K562 (cell line): ENCODE measurements around the gene HSD17B1. TPM values are rescaled to one million over a fixed set of nuclear protein-coding genes. Genes with fewer than 3 reads are reported as not detected.

Experiments used
- BMI1 ChIP-seq: fragments of 150-350 bp; IDR thresholded peaks from 2 replicates; pipeline ENCODE4 v1.6.1; 2014; ENCODE audit warnings: low read length
- E2F4 ChIP-seq: sonication (generic); formaldehyde crosslinking; IDR thresholded peaks from 2 replicates; pipeline ENCODE4 v1.8.0; 2022; ENCODE audit warnings: mild to moderate bottlenecking, low read depth, missing genetic modification reagents
- GTF2E2 ChIP-seq: fragments of 200-800 bp; sonication (Bioruptor generic); IDR thresholded peaks from 2 replicates; pipeline ENCODE4 v1.6.1; 2016; ENCODE audit warnings: missing genetic modification characterization, missing compliant biosample characterization
- HNRNPLL ChIP-seq: fragments of 200-400 bp; formaldehyde crosslinking; IDR thresholded peaks from 2 replicates; pipeline ENCODE4 v1.6.1; 2017; ENCODE audit warnings: low read length, low read depth, mild to moderate bottlenecking; ENCODE audit not compliant: poor library complexity, severe bottlenecking
- MCM2 ChIP-seq: fragments of 450-650 bp; IDR thresholded peaks from 2 replicates; pipeline ENCODE4 v1.6.1; 2017; ENCODE audit warnings: low read depth, mild to moderate bottlenecking
- MLLT1 ChIP-seq, 2 experiments: fragments of 450-650 bp; IDR thresholded peaks; 2 replicates each; pipeline ENCODE4 v1.6.1; 2016
- SRF ChIP-seq, 2 experiments: fragments of 250-450, 450-650 bp in 1 of 2; sonication (Bioruptor Pico) in 1 of 2; sonication (generic) in 1 of 2; formaldehyde crosslinking; IDR thresholded peaks; 2 replicates each; pipeline versions ENCODE4 v1.5.0 to v1.5.1; 2020 to 2022; ENCODE audit warnings: mild to moderate bottlenecking in 1 of 2, missing genetic modification reagents in 1 of 2
- ZBTB11 ChIP-seq, 3 experiments: fragments of 200-800 bp in 1 of 3; fragments of 250-450 bp in 1 of 3; fragments of 450-650 bp in 1 of 3; sonication (Bioruptor Pico) in 1 of 3; sonication (Bioruptor generic) in 1 of 3; formaldehyde crosslinking in 1 of 3; IDR thresholded peaks; 2 replicates each; pipeline versions ENCODE4 v1.6.1 to v1.8.0; 2016 to 2022; ENCODE audit warnings: mild to moderate bottlenecking in 2 of 3, missing genetic modification characterization in 2 of 3, missing compliant biosample characterization in 1 of 3, moderate library complexity in 1 of 3
- ZC3H8 ChIP-seq: fragments of 450-650 bp; IDR thresholded peaks from 2 replicates; pipeline ENCODE4 v1.6.1; 2017
- ZMIZ1 ChIP-seq, 2 experiments: fragments of 150-350 bp in 1 of 2; IDR thresholded peaks; 2 replicates each; pipeline ENCODE4 v1.6.1; 2012 to 2016; ENCODE audit warnings: low read depth in 2 of 2, low read length in 2 of 2, mild to moderate bottlenecking in 1 of 2, moderate library complexity in 1 of 2
- ZNF165 ChIP-seq: fragments of 250-450 bp; sonication (Bioruptor Pico); IDR thresholded peaks from 2 replicates; pipeline ENCODE4 v1.4.0; 2020; ENCODE audit warnings: borderline replicate concordance
- ZNF224 ChIP-seq: sonication (generic); formaldehyde crosslinking; IDR thresholded peaks from 2 replicates; pipeline ENCODE4 v1.8.0; 2022; ENCODE audit warnings: mild to moderate bottlenecking, missing genetic modification reagents
- ZNF232 ChIP-seq: sonication (generic); formaldehyde crosslinking; IDR thresholded peaks from 2 replicates; pipeline ENCODE4 v1.8.0; 2022; ENCODE audit warnings: mild to moderate bottlenecking, missing genetic modification reagents
- ZNF395 ChIP-seq: fragments of 200-800 bp; sonication (Bioruptor generic); IDR thresholded peaks from 2 replicates; pipeline ENCODE4 v1.6.1; 2017; ENCODE audit warnings: missing genetic modification characterization, missing compliant biosample characterization
- ZSCAN29 ChIP-seq: fragments of 450-650 bp; IDR thresholded peaks from 2 replicates; pipeline ENCODE4 v1.6.1; 2017
- polyA plus RNA-seq, 8 experiments: library from polyadenylated mRNA; depleted of rRNA in 4 of 8; stranded (reverse) in 5 of 8; unstranded in 3 of 8; fragments of >200 nt; fragmentation: Nextera tagmentation in 2 of 8; fragmentation: Illumina TruSeq in 1 of 8; extraction: Ambion mirVana in 2 of 8; extraction: Trizol in 1 of 8; gene quantifications; 2 replicates each; pipeline versions ENCODE4 v1.2.1 to v1.2.3, GENCODE V29; 2011 to 2014; ENCODE audit warnings: inconsistent platforms in 1 of 8, missing spikeins in 1 of 8
- total RNA-seq, 7 experiments: library from RNA; depleted of rRNA in 6 of 7; stranded (reverse); fragments of >200 nt in 6 of 7; fragmentation: Illumina TruSeq in 2 of 7; extraction: Trizol in 2 of 7; gene quantifications; 2 replicates each; pipeline versions ENCODE4 v1.2.1 to v1.2.3, GENCODE V29; 2011 to 2021; ENCODE audit warnings: low replicate concordance in 1 of 7

Gene HSD17B1
- total and polyA plus RNA-seq, 9 of the 15 experiments (the other 6 are each of a cell fraction or from before 2014, with no cell fraction given) = 0.55 to 21.1 (median 3.6) TPM

- TF ChIP-seq ZBTB11 (CRISPR knock-in tag; IDR thresholded peaks at IDR 0.05) = peak in 2 of 3 experiments; percentile 66 to 86; a peak in 3 of 6 replicates
- TF ChIP-seq E2F4 (CRISPR knock-in tag) = no peak
- TF ChIP-seq ZMIZ1 (IDR thresholded peaks at IDR 0.05; ENCODE audit: low read depth in 2 of 2, low read length in 2 of 2) = no peak
- no peak for TF ChIP-seq MLLT1 (IDR thresholded peaks at IDR 0.05)
- TF ChIP-seq ZNF224 (CRISPR knock-in tag) = no peak
- peak in 1 of 2 experiments; percentile 85; a peak in 2 of 4 replicates for TF ChIP-seq SRF (CRISPR knock-in tag; IDR thresholded peaks at IDR 0.05)
- no peak for TF ChIP-seq ZNF232 (CRISPR knock-in tag)
- no peak for TF ChIP-seq BMI1
- no peak for TF ChIP-seq MCM2
- no peak for TF ChIP-seq ZNF165 (CRISPR knock-in tag)
- no peak for TF ChIP-seq ZC3H8
- TF ChIP-seq HNRNPLL = peak; percentile 52
- no peak for TF ChIP-seq ZNF395 (CRISPR knock-in tag)
- no peak for TF ChIP-seq ZSCAN29
- 0 out of 2 replicates have a peak, but pooled peaks have one; percentile 48 for TF ChIP-seq GTF2E2 (tag)
These were observed 16.2 kb upstream of the HSD17B1 start (continued) for GRCh38 chr17:42536372-42537155.
